Retinal pigment epithelial cell (primary cell): ENCODE data around the gene LIMCH1.

ENCODE experiments used
- DNase-seq: peaks from one replicate; pipeline ENCODE4 v3.0.0-alpha.2; 2010; ENCODE audit warnings: low read depth
- H3K4me3 ChIP-seq: 2 replicates; pipeline ENCODE4 v1.5.1; 2011; ENCODE audit warnings: mild to moderate bottlenecking, low read length, control low read depth, moderate library complexity
- TF ChIP-seq, protein P1 (sequence below): conservative IDR thresholded peaks from 2 replicates; pipeline ENCODE4 v1.5.1; 2011; ENCODE audit warnings: low read depth, low read length, control low read depth, inconsistent platforms

The LIMCH1 gene

GRCh38 chr4:41587286-41587685 is 49.3 kb downstream of the LIMCH1 start:
- TF ChIP-seq, protein P1, sequence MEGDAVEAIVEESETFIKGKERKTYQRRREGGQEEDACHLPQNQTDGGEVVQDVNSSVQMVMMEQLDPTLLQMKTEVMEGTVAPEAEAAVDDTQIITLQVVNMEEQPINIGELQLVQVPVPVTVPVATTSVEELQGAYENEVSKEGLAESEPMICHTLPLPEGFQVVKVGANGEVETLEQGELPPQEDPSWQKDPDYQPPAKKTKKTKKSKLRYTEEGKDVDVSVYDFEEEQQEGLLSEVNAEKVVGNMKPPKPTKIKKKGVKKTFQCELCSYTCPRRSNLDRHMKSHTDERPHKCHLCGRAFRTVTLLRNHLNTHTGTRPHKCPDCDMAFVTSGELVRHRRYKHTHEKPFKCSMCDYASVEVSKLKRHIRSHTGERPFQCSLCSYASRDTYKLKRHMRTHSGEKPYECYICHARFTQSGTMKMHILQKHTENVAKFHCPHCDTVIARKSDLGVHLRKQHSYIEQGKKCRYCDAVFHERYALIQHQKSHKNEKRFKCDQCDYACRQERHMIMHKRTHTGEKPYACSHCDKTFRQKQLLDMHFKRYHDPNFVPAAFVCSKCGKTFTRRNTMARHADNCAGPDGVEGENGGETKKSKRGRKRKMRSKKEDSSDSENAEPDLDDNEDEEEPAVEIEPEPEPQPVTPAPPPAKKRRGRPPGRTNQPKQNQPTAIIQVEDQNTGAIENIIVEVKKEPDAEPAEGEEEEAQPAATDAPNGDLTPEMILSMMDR: no peak
- no peak for DNase-seq

DNA sequence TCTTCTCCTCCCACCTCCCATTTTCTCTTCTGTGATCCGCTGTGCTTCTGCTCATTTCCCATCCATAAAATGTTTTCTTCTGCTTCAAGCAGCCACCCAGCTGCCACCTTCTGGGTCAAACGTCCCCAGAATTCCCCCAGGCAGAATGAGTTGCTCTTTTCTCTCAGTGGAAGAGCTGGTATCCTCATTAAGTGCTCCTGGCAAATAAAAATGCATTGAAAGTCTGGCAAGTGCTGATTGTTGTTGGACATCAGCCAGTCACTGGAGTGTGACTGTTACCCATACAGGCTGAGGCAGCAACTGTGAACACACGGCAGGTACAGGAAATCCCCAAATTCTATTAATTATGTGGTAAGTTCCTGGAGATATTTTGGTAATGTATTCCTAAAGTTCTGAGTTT is 52.6 kb downstream of the LIMCH1 start:
- no peak for DNase-seq
- H3K4me3 ChIP-seq: no peak overlapping the region
- TF ChIP-seq, protein P1: no peak

More at GRCh38 chr4:41587286-41587685, 49.3 kb downstream of the LIMCH1 start:
- no peak overlapping the region for H3K4me3 ChIP-seq

DNA sequence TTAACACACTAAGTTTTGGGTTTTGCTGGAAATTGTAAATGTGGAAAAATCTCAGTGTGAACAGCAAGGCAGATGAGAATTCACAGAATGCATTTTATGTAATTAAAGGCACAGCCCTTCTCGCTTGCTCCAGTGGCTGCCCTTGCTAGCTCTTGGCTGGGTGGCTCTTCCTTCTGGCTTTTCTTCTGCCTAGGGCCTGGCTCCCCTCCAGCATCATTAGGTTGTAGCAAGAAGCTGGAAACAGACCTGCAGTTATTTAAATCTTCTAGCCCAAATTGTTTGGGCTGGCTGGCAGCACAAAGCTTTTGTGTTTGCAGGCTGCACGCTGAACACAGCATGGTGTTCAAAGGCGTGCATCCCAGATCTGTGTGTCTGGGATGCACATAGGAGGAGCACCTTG is 56.5 kb downstream of the LIMCH1 start:
- TF ChIP-seq, protein P1: no peak
- DNase-seq: no peak
- H3K4me3 ChIP-seq: no peak overlapping the region

DNA sequence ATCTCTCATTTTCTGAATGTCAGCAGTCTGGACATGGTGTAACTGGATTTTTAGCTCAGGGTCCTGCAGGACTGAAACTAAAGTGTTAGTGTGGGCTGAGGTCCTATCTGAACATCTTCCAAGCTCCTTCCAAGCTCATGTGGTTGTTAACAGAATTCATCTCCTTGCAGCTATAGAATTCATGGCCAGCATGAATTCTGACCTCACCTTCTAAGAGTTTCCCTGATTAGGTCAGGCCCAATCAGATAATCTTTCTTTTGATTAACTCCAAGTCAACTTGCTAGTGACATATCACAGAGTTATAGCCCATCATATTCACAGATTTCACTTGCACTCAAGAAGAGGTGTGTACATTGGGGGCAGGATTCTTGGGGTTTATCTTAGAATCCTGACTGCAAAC is 59.5 kb downstream of the LIMCH1 start:
- TF ChIP-seq, protein P1: no peak
- no peak overlapping the region for H3K4me3 ChIP-seq
- no peak for DNase-seq

DNA sequence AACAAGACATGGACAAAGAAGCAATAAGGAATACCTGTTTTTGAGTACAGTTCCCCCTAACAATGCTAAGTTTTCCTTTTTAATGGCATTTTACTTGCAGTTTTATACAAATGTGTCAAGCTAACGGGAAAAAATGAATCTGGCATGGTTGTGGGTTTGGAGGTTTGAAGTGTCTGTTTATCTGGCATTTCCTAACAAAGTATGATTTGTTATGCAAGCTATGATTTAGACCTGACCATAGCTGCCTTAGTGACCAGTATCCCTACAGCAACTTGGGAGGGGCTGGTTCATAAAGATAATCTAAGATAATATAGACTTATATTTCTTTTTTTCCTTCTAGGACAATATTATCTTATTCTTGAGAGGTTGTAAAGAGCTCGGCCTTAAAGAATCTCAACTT is 60.6 kb downstream of the LIMCH1 start:
- H3K4me3 ChIP-seq: no peak overlapping the region
- TF ChIP-seq, protein P1: no peak
- no peak for DNase-seq

- H3K4me3 ChIP-seq: no peak overlapping the region
- DNase-seq: no peak
- TF ChIP-seq, protein P1: no peak
Measured at GRCh38 chr4:41599192-41599786, 61.3 kb downstream of the LIMCH1 start.

DNA sequence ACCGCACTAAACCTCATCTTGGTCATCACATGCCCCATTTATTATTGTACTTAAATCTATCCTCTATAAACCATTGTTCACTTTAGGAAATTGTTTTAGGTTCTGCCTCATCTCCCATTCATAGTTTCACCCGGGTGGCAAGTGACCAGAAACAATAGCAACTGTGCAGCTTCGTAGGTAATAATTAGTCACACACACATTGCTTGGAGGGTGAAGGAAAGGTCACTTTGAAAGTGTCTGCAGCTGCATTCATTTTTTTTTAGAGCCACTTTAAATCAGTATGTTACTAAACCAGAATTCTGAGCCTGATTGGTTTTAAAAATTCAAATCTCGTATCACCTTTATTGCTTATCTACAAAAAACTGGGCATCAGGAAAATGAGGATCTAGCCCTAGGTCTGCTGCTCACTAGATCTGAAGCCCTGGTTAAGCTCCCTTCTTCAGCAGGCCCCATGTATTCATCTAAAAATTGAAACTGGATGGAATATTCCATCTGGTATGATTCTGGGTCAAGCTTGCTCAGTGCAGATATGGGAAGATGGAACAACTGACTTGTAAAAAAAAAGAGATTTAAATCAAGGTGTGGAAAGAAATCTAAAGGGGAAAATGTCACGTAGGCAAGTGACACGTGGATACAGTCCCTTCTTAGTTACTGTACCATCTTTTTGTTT is 62.4 kb downstream of the LIMCH1 start:
- TF ChIP-seq, protein P1: no peak
- no peak for DNase-seq
- no peak overlapping the region for H3K4me3 ChIP-seq
